ENCODE results near the gene POLR3H. TPM values are rescaled to one million over a fixed set of nuclear protein-coding genes. Genes with fewer than 3 reads are reported as not detected.

Gene POLR3H
- total RNA-seq, 1 experiment from 2014 or later = 21.2 TPM

- no peaks in the 10 kb centered on the region for H3K27me3 ChIP-seq (ENCODE audit: low read length)
- no peaks in the 10 kb centered on the region for H3K36me3 ChIP-seq (ENCODE audit: low read depth, low read length)
- no peak overlapping the region for H3K4me2 ChIP-seq (ENCODE audit: low read length)
- DNase-seq = no peak
- ATAC-seq = no peak
- no peak overlapping the region for H3K9ac ChIP-seq (ENCODE audit: low read length)
- no peaks in the 10 kb centered on the region for H3K9me3 ChIP-seq (ENCODE audit: low read length)
- TF ChIP-seq, protein P1, sequence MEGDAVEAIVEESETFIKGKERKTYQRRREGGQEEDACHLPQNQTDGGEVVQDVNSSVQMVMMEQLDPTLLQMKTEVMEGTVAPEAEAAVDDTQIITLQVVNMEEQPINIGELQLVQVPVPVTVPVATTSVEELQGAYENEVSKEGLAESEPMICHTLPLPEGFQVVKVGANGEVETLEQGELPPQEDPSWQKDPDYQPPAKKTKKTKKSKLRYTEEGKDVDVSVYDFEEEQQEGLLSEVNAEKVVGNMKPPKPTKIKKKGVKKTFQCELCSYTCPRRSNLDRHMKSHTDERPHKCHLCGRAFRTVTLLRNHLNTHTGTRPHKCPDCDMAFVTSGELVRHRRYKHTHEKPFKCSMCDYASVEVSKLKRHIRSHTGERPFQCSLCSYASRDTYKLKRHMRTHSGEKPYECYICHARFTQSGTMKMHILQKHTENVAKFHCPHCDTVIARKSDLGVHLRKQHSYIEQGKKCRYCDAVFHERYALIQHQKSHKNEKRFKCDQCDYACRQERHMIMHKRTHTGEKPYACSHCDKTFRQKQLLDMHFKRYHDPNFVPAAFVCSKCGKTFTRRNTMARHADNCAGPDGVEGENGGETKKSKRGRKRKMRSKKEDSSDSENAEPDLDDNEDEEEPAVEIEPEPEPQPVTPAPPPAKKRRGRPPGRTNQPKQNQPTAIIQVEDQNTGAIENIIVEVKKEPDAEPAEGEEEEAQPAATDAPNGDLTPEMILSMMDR (conservative IDR thresholded peaks at IDR 0.05; ENCODE audit: low read depth, low read length) = no peak
- TF ChIP-seq EZH2 (IDR thresholded peaks at IDR 0.05; ENCODE audit: low read length, unreplicated experiment) (no peak), EZH2phosphoT487 (IDR thresholded peaks at IDR 0.05; ENCODE audit: borderline replicate concordance, low read length) (no peak)
- intact Hi-C loops (cut with micrococcal nuclease) = no loop called here
- no peak overlapping the region for H2AFZ ChIP-seq (ENCODE audit: low read length)
- H3K4me3 ChIP-seq (ENCODE audit: low read length) = no peak overlapping the region
- no peaks in the 10 kb centered on the region for H4K20me1 ChIP-seq (ENCODE audit: low read length)
- H3F3A ChIP-seq (ENCODE audit: low read length, unreplicated experiment) = no peaks in the 10 kb centered on the region
- BruUV-seq (replicated peaks) = no TSS peak
- H3K79me2 ChIP-seq (ENCODE audit: low read length) = peaks cover 14% of the 10 kb centered on the region
- H3K9me2 ChIP-seq (replicated peaks; ENCODE audit: low read length) = no peaks in the 10 kb centered on the region
- H3K27ac ChIP-seq (ENCODE audit: low read length) = no peak overlapping the region
- POLR2A ChIA-PET (ENCODE audit: unreplicated experiment) = no interaction called here
- CTCF ChIA-PET = no interaction called here
- peaks cover 17% of the 10 kb centered on the region for H3K4me1 ChIP-seq (ENCODE audit: insufficient read depth, low read length)
Measured at GRCh38 chr22:41584881-41585280, 40.6 kb upstream of the POLR3H start.

GRCh38 chr22:41582694-41583093, 38.4 kb upstream of the POLR3H start:
- ATAC-seq (no peak), DNase-seq (no peak)
- H3K4me3 ChIP-seq (ENCODE audit: low read length) = no peak overlapping the region
- H4K20me1 ChIP-seq (ENCODE audit: low read length) = no peaks in the 10 kb centered on the region
- no peaks in the 10 kb centered on the region for H3K79me2 ChIP-seq (ENCODE audit: low read length)
- no peaks in the 10 kb centered on the region for H3F3A ChIP-seq (ENCODE audit: low read length, unreplicated experiment)
- intact Hi-C loops (cut with micrococcal nuclease) = no loop called here
- no peaks in the 10 kb centered on the region for H3K9me2 ChIP-seq (replicated peaks; ENCODE audit: low read length)
- no peaks in the 10 kb centered on the region for H3K36me3 ChIP-seq (ENCODE audit: low read depth, low read length)
- H3K27ac ChIP-seq (ENCODE audit: low read length) = no peak overlapping the region
- ChIA-PET POLR2A (ENCODE audit: unreplicated experiment) (no interaction called here), CTCF (no interaction called here)
- H2AFZ ChIP-seq (ENCODE audit: low read length) = no peak overlapping the region
- BruUV-seq (replicated peaks) = no TSS peak
- no peaks in the 10 kb centered on the region for H3K27me3 ChIP-seq (ENCODE audit: low read length)
- no peak overlapping the region for H3K4me2 ChIP-seq (ENCODE audit: low read length)
- H3K9me3 ChIP-seq (ENCODE audit: low read length) = no peaks in the 10 kb centered on the region
- TF ChIP-seq EZH2phosphoT487 (IDR thresholded peaks at IDR 0.05; ENCODE audit: borderline replicate concordance, low read length) = no peak
- TF ChIP-seq EZH2 (IDR thresholded peaks at IDR 0.05; ENCODE audit: low read length, unreplicated experiment) = no peak
- TF ChIP-seq, protein P1 (conservative IDR thresholded peaks at IDR 0.05; ENCODE audit: low read depth, low read length) = no peak
- H3K4me1 ChIP-seq (ENCODE audit: insufficient read depth, low read length) = peaks cover 4% of the 10 kb centered on the region
- no peak overlapping the region for H3K9ac ChIP-seq (ENCODE audit: low read length)

- CTCF ChIA-PET = no interaction called here
- POLR2A ChIA-PET (ENCODE audit: unreplicated experiment) = no interaction called here
- no peak for ATAC-seq
Measured at GRCh38 chr22:41579997-41580355, 35.7 kb upstream of the POLR3H start.

More at GRCh38 chr22:41579997-41580355, 35.7 kb upstream of the POLR3H start:
- no peak for DNase-seq
- no peaks in the 10 kb centered on the region for H4K20me1 ChIP-seq (ENCODE audit: low read length)
- BruUV-seq (replicated peaks) = no TSS peak
- no peaks in the 10 kb centered on the region for H3K4me1 ChIP-seq (ENCODE audit: insufficient read depth, low read length)
- no peak overlapping the region for H3K9ac ChIP-seq (ENCODE audit: low read length)
- no peak overlapping the region for H3K4me2 ChIP-seq (ENCODE audit: low read length)
- intact Hi-C loops (cut with micrococcal nuclease) = no loop called here
- H3K9me3 ChIP-seq (ENCODE audit: low read length) = no peaks in the 10 kb centered on the region
- no peak overlapping the region for H3K27ac ChIP-seq (ENCODE audit: low read length)
- H3F3A ChIP-seq (ENCODE audit: low read length, unreplicated experiment) = no peaks in the 10 kb centered on the region
- H3K9me2 ChIP-seq (replicated peaks; ENCODE audit: low read length) = no peaks in the 10 kb centered on the region
- TF ChIP-seq EZH2 (IDR thresholded peaks at IDR 0.05; ENCODE audit: low read length, unreplicated experiment) (no peak), EZH2phosphoT487 (IDR thresholded peaks at IDR 0.05; ENCODE audit: borderline replicate concordance, low read length) (no peak)
- TF ChIP-seq, protein P1 (conservative IDR thresholded peaks at IDR 0.05; ENCODE audit: low read depth, low read length) = no peak
- H3K79me2 ChIP-seq (ENCODE audit: low read length) = no peaks in the 10 kb centered on the region
- no peaks in the 10 kb centered on the region for H3K36me3 ChIP-seq (ENCODE audit: low read depth, low read length)
- H2AFZ ChIP-seq (ENCODE audit: low read length) = no peak overlapping the region
- H3K27me3 ChIP-seq (ENCODE audit: low read length) = no peaks in the 10 kb centered on the region
- H3K4me3 ChIP-seq (ENCODE audit: low read length) = no peak overlapping the region

Measured in PC-3 (cell line).